H9 (cell line): Measurements from ENCODE around the gene TNFRSF4. TPM values are rescaled to one million over a fixed set of nuclear protein-coding genes. Genes with fewer than 3 reads are reported as not detected.

Experiments used
- DNase-seq: peaks from one replicate; pipeline ENCODE4 v3.0.0-alpha.2; 2017
- H2AFZ ChIP-seq: one replicate; pipeline ENCODE4 v1.6.1; 2013; ENCODE audit warnings: mild to moderate bottlenecking, low read length, control low read depth, moderate library complexity
- H2AK5ac ChIP-seq: 2 replicates; pipeline ENCODE4 v1.6.1; 2013; ENCODE audit warnings: low read length, control low read depth, mixed read lengths; ENCODE audit not compliant: insufficient read length
- H2BK120ac ChIP-seq: one replicate; pipeline ENCODE4 v1.6.1; 2013; ENCODE audit warnings: low read depth, mild to moderate bottlenecking, low read length, control low read depth, inconsistent platforms; ENCODE audit not compliant: poor library complexity, severe bottlenecking
- H2BK12ac ChIP-seq: 2 replicates; pipeline ENCODE4 v1.6.1; 2013; ENCODE audit warnings: low read length, control low read depth, mixed read lengths, low read depth; ENCODE audit not compliant: insufficient read length
- H2BK15ac ChIP-seq: 2 replicates; pipeline ENCODE4 v1.6.1; 2013; ENCODE audit warnings: low read depth, low read length, control low read depth
- H2BK20ac ChIP-seq: one replicate; pipeline ENCODE4 v1.6.1; 2013; ENCODE audit warnings: low read depth, mild to moderate bottlenecking, low read length, control low read depth, inconsistent platforms; ENCODE audit not compliant: poor library complexity, severe bottlenecking
- H2BK5ac ChIP-seq: 2 replicates; pipeline ENCODE4 v1.6.1; 2013; ENCODE audit warnings: low read length, control low read depth, mixed read lengths; ENCODE audit not compliant: insufficient read length
- H3K14ac ChIP-seq: 2 replicates; pipeline ENCODE4 v1.6.1; 2013; ENCODE audit warnings: low read length, control low read depth; ENCODE audit not compliant: insufficient read depth
- H3K18ac ChIP-seq: 2 replicates; pipeline ENCODE4 v1.6.1; 2013; ENCODE audit warnings: low read depth, mild to moderate bottlenecking, mixed read lengths, low read length, control low read depth; ENCODE audit not compliant: insufficient read length
- H3K23ac ChIP-seq: 2 replicates; pipeline ENCODE4 v1.6.1; 2013; ENCODE audit warnings: low read length, control low read depth, mixed read lengths, low read depth; ENCODE audit not compliant: insufficient read length
- H3K23me2 ChIP-seq: 2 replicates; pipeline ENCODE4 v1.6.1; 2013; ENCODE audit warnings: low read depth, mild to moderate bottlenecking, mixed read lengths, low read length, control low read depth; ENCODE audit not compliant: insufficient read length, poor library complexity, severe bottlenecking
- H3K27ac ChIP-seq: 2 replicates; pipeline ENCODE4 v1.5.1; 2013; ENCODE audit warnings: low read length, control low read depth, mixed read lengths, low read depth; ENCODE audit not compliant: insufficient read length
- H3K27me3 ChIP-seq: 2 replicates; pipeline ENCODE4 v1.6.1; 2013; ENCODE audit warnings: low read length, control low read depth, inconsistent platforms; ENCODE audit not compliant: insufficient read depth
- H3K4ac ChIP-seq: 2 replicates; pipeline ENCODE4 v1.6.1; 2013; ENCODE audit warnings: low read depth, mild to moderate bottlenecking, control low read depth, inconsistent platforms, low read length, moderate library complexity
- H3K4me1 ChIP-seq: 2 replicates; pipeline ENCODE4 v1.6.1; 2013; ENCODE audit warnings: low read length, control low read depth, inconsistent platforms; ENCODE audit not compliant: insufficient read depth
- H3K4me2 ChIP-seq: 2 replicates; pipeline ENCODE4 v1.6.1; 2013; ENCODE audit warnings: low read length, control low read depth, mixed read lengths; ENCODE audit not compliant: insufficient read length, insufficient read depth
- H3K56ac ChIP-seq: 2 replicates; pipeline ENCODE4 v1.6.1; 2013; ENCODE audit warnings: low read depth, mild to moderate bottlenecking, mixed read lengths, low read length, control low read depth; ENCODE audit not compliant: insufficient read length
- H3K79me1 ChIP-seq: 2 replicates; pipeline ENCODE4 v1.6.1; 2013; ENCODE audit warnings: low read depth, mild to moderate bottlenecking, moderate library complexity, low read length, control low read depth, inconsistent platforms; ENCODE audit not compliant: insufficient read depth, poor library complexity, severe bottlenecking
- H3K79me2 ChIP-seq: 2 replicates; pipeline ENCODE4 v1.6.1; 2013; ENCODE audit warnings: low read length, control low read depth, inconsistent platforms; ENCODE audit not compliant: insufficient read depth
- H3K9ac ChIP-seq: 2 replicates; pipeline ENCODE4 v1.6.1; 2013; ENCODE audit warnings: low read length, control low read depth, mixed read lengths; ENCODE audit not compliant: insufficient read length; ENCODE audit errors: extremely low read depth
- H3K9me3 ChIP-seq: one replicate; pipeline ENCODE4 v1.6.1; 2013; ENCODE audit warnings: low read depth, low read length, inconsistent platforms; ENCODE audit not compliant: control insufficient read depth
- H3T11ph ChIP-seq: one replicate; pipeline ENCODE4 v1.6.1; 2013; ENCODE audit warnings: mild to moderate bottlenecking, low read length, control low read depth, inconsistent platforms
- H4K20me1 ChIP-seq: one replicate; pipeline ENCODE4 v1.6.1; 2013; ENCODE audit not compliant: control insufficient read depth, insufficient read length, insufficient read depth
- H4K5ac ChIP-seq: 2 replicates; pipeline ENCODE4 v1.6.1; 2013; ENCODE audit warnings: low read depth, mild to moderate bottlenecking, mixed read lengths, low read length, control low read depth; ENCODE audit not compliant: insufficient read length
- H4K8ac ChIP-seq: replicated peaks from 2 replicates; pipeline ENCODE4 v1.6.1; 2013; ENCODE audit warnings: low read length, control low read depth, mixed read lengths, low read depth; ENCODE audit not compliant: insufficient read length
- H4K91ac ChIP-seq: 2 replicates; pipeline ENCODE4 v1.6.1; 2013; ENCODE audit warnings: low read depth, mild to moderate bottlenecking, moderate library complexity, mixed read lengths, low read length, control low read depth; ENCODE audit not compliant: insufficient read length
- H3K27ac Mint-ChIP-seq, 3 experiments: 2 replicates in 2 of 3; 3 replicates in 1 of 3; pipeline ENCODE4 v1.8.0; 2020 to 2021; ENCODE audit warnings: mixed read lengths in 3 of 3, mild to moderate bottlenecking in 1 of 3, moderate library complexity in 1 of 3
- H3K27me3 Mint-ChIP-seq: 2 replicates; pipeline ENCODE4 v1.8.0; 2021; ENCODE audit warnings: low read depth, mild to moderate bottlenecking, moderate library complexity, mixed read lengths
- H3K36me3 Mint-ChIP-seq, 3 experiments: 2 replicates in 2 of 3; 3 replicates in 1 of 3; pipeline ENCODE4 v1.8.0; 2020 to 2021; ENCODE audit warnings: low read depth in 3 of 3, mixed read lengths in 3 of 3; ENCODE audit not compliant: insufficient read depth in 1 of 3
- H3K4me1 Mint-ChIP-seq, 2 experiments: 2 replicates each; pipeline ENCODE4 v1.8.0; 2020; ENCODE audit warnings: mixed read lengths in 2 of 2
- H3K4me3 Mint-ChIP-seq, 2 experiments: 2 replicates in 1 of 2; 3 replicates in 1 of 2; pipeline ENCODE4 v1.8.0; 2020 to 2021; ENCODE audit warnings: mild to moderate bottlenecking in 2 of 2, mixed read lengths in 2 of 2, moderate library complexity in 1 of 2
- H3K9me3 Mint-ChIP-seq, 2 experiments: 2 replicates in 1 of 2; 3 replicates in 1 of 2; pipeline ENCODE4 v1.8.0; 2020; ENCODE audit warnings: mild to moderate bottlenecking in 2 of 2, mixed read lengths in 2 of 2, moderate library complexity in 1 of 2
- CTCF ChIP-seq: fragments of 200-600 bp; sonication (generic); conservative IDR thresholded peaks from 3 replicates; pipeline ENCODE4 v1.8.0; 2021; ENCODE audit warnings: antibody characterized with exemption, mild to moderate bottlenecking
- WGBS: extraction: QIAGEN DNeasy Blood & Tissue Kit; methylation state at CpG from one replicate; pipeline ENCODE4 v1.1.7; 2013; ENCODE audit warnings: missing lambda C conversion rate, low lambda C conversion rate, mixed read lengths; ENCODE audit not compliant: insufficient read length; ENCODE audit errors: extremely low coverage; 5-methylcytosine and 5-hydroxymethylcytosine counted together
- total RNA-seq: library from RNA; stranded (reverse); gene quantifications from 2 replicates; pipeline ENCODE4 v1.2.1, GENCODE V29; 2021

The TNFRSF4 gene
- total RNA-seq, 1 experiment from 2014 or later: 0.24 TPM

- Histone ChIP-seq H4K20me1 (no peaks in the 10 kb centered on the region), H3K23me2 (no peaks in the 10 kb centered on the region), H4K8ac (no peak overlapping the region), H2BK12ac (no peak overlapping the region), H3T11ph (no peak overlapping the region), H3K9me3 (no peaks in the 10 kb centered on the region), H3K4me1 (no peaks in the 10 kb centered on the region; the same call in 1 of the 2 replicates), H3K79me2 (no peaks in the 10 kb centered on the region), H3K56ac (no peak overlapping the region), H3K4ac (no peak overlapping the region; the same call in 1 of the 2 replicates), H3K27ac (no peak overlapping the region), H3K4me2 (no peak overlapping the region), H2AK5ac (no peak overlapping the region), H3K27me3 (no peaks in the 10 kb centered on the region), H2BK15ac (no peak overlapping the region), H2AFZ (no peak overlapping the region), H3K14ac (no peak overlapping the region), H3K9ac (no peak overlapping the region), H3K23ac (no peak overlapping the region), H4K91ac (no peak overlapping the region), H3K18ac (no peak overlapping the region), H2BK5ac (no peak overlapping the region), H3K79me1 (no peaks in the 10 kb centered on the region), H4K5ac (no peak overlapping the region), H2BK120ac (no peak overlapping the region), H2BK20ac (no peak overlapping the region)
- Mint-ChIP-seq H3K27ac (no peak overlapping the region), H3K36me3 (peaks cover 1 to 11% (median 4%) of the 10 kb centered on the region in 3 experiments; a peak in 4 of 7 replicates), H3K4me3 (no peak overlapping the region; a peak in 1 of 5 replicates), H3K9me3 (peaks cover 0 to 4% of the 10 kb centered on the region in 2 experiments; a peak in 2 of 5 replicates), H3K27me3 (peaks cover 10% of the 10 kb centered on the region), H3K4me1 (peaks cover 12 to 28% of the 10 kb centered on the region in 2 experiments)
- DNase-seq: peak; percentile 36
- TF ChIP-seq CTCF: no peak
- no CpG with 5 or more reads among the region's 12 CpGs for WGBS
Observed at GRCh38 chr1:1171161-1171545, 42.8 kb downstream of the TNFRSF4 start.
